ENCODE measurements around the gene TIMP1.

TIMP1 gene

GRCh38 chrX:47607091-47607490 lies 24.9 kb downstream of the TIMP1 start:
- Histone ChIP-seq H3K4me1 (ENCODE audit: control insufficient read depth, insufficient read depth, low read length) (peaks cover 14% of the 10 kb centered on the region), H3K4me3 (ENCODE audit: low read depth, low read length) (no peak overlapping the region), H3K9ac (ENCODE audit: low read length) (no peak overlapping the region), H3K9me3 (ENCODE audit: control insufficient read depth, insufficient read depth, low read depth, low read length) (peaks cover 10% of the 10 kb centered on the region; the same call in 1 of the 2 replicates), H3K27ac (ENCODE audit: low read depth, low read length) (no peak overlapping the region), H3K36me3 (ENCODE audit: control insufficient read depth, insufficient read depth, low read length) (no peaks in the 10 kb centered on the region), H3K27me3 (ENCODE audit: control insufficient read depth, insufficient read depth, low read length) (no peaks in the 10 kb centered on the region)

DNA sequence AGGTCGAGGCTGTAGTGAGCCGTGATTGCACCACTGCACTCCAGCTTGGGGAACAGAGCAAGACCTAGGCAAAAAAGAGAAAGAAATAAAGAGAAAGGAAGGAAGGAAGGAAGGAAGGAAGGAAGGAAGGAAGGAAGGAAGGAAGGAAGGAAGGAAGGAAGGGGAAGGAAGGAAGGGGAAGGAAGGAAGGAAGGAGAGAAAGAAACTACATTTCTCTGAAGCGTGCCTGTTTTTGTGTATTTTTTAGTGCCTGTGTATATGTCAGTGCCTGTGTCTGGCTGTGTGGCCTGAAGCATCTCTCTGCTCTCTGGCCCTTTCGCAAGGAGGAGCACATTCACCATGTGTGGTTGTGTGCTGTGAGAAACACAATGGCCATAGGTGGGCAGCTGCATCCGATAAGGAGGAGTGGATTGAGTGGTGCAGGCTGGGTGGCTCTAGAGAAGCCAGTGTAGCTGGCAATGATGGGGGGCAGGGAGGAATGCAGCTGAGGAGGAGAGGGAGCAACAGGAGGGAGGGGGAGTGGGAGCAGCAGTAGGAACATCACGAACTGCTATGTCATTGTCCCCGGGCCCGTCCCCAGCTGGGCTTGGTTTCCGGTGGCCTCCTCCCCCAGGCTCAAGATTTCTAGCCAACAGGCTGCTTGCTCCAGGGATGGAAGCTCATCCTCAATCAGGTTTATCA lies 26.0 kb downstream of the TIMP1 start:
- Histone ChIP-seq H3K9ac (ENCODE audit: low read length) (peak overlapping the region; percentile 47), H3K4me1 (ENCODE audit: control insufficient read depth, insufficient read depth, low read length) (peaks cover 14% of the 10 kb centered on the region), H3K4me3 (ENCODE audit: low read depth, low read length) (no peak overlapping the region), H3K27ac (ENCODE audit: low read depth, low read length) (no peak overlapping the region), H3K27me3 (ENCODE audit: control insufficient read depth, insufficient read depth, low read length) (no peaks in the 10 kb centered on the region), H3K9me3 (ENCODE audit: control insufficient read depth, insufficient read depth, low read depth, low read length) (peaks cover 18% of the 10 kb centered on the region; the same call in 1 of the 2 replicates), H3K36me3 (ENCODE audit: control insufficient read depth, insufficient read depth, low read length) (no peaks in the 10 kb centered on the region)

DNA sequence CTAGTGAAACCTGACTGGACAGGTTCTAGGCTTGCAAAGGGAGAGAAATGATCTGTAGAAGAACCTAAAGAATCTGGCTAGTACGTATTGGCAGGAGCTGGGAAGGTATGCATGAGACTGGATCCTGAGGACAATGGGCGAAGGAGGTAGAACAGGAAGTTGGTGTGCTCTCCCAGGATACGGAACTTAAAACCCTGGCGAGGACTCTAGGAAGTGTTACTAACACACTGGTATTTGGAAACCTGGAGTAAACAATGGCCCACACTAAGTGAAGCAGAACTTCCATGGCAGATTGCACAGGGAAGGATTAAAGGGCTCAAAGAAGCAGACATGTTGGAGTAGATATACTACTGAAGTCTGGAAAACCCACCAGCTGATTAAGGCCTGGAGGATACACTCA lies 28.3 kb downstream of the TIMP1 start:
- Histone ChIP-seq H3K27me3 (ENCODE audit: control insufficient read depth, insufficient read depth, low read length) (no peaks in the 10 kb centered on the region), H3K9ac (ENCODE audit: low read length) (no peak overlapping the region), H3K4me1 (ENCODE audit: control insufficient read depth, insufficient read depth, low read length) (peaks cover 14% of the 10 kb centered on the region), H3K9me3 (ENCODE audit: control insufficient read depth, insufficient read depth, low read depth, low read length) (peaks cover 23% of the 10 kb centered on the region; the same call in 1 of the 2 replicates), H3K36me3 (ENCODE audit: control insufficient read depth, insufficient read depth, low read length) (no peaks in the 10 kb centered on the region), H3K4me3 (ENCODE audit: low read depth, low read length) (no peak overlapping the region), H3K27ac (ENCODE audit: low read depth, low read length) (no peak overlapping the region)

- no peak overlapping the region for H3K27ac ChIP-seq (ENCODE audit: low read depth, low read length)
- H3K27me3 ChIP-seq (ENCODE audit: control insufficient read depth, insufficient read depth, low read length): no peaks in the 10 kb centered on the region
- H3K36me3 ChIP-seq (ENCODE audit: control insufficient read depth, insufficient read depth, low read length): no peaks in the 10 kb centered on the region
- H3K9me3 ChIP-seq (ENCODE audit: control insufficient read depth, insufficient read depth, low read depth, low read length): peaks cover 23% of the 10 kb centered on the region; the same call in 1 of the 2 replicates
- no peak overlapping the region for H3K9ac ChIP-seq (ENCODE audit: low read length)
- H3K4me1 ChIP-seq (ENCODE audit: control insufficient read depth, insufficient read depth, low read length): peaks cover 14% of the 10 kb centered on the region
- no peak overlapping the region for H3K4me3 ChIP-seq (ENCODE audit: low read depth, low read length)
Observed at GRCh38 chrX:47611489-47611888, 29.3 kb downstream of the TIMP1 start.

DNA sequence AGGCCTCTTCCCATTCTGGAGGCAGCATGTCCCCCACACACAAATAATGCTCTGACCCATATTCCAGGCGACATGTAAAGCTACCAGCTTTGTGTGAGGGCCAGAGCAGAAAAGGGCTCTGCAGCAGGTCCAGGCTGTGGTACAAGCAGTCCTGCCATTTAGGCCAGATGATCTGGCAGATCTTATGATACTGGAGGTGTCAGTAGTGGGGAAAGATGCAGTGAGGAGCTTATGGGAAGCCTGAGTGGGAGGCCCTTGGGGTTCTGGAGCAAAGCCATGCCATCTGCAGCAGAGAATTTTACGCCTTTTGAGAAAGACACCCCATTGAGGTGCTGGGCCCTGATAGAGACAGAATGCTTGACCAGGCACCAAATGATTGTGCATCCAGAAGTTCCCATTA lies 29.7 kb downstream of the TIMP1 start:
- H3K27me3 ChIP-seq (ENCODE audit: control insufficient read depth, insufficient read depth, low read length): no peaks in the 10 kb centered on the region
- no peak overlapping the region for H3K4me3 ChIP-seq (ENCODE audit: low read depth, low read length)
- no peaks in the 10 kb centered on the region for H3K36me3 ChIP-seq (ENCODE audit: control insufficient read depth, insufficient read depth, low read length)
- peaks cover 23% of the 10 kb centered on the region; the same call in 1 of the 2 replicates for H3K9me3 ChIP-seq (ENCODE audit: control insufficient read depth, insufficient read depth, low read depth, low read length)
- H3K4me1 ChIP-seq (ENCODE audit: control insufficient read depth, insufficient read depth, low read length): peaks cover 14% of the 10 kb centered on the region
- H3K9ac ChIP-seq (ENCODE audit: low read length): no peak overlapping the region
- H3K27ac ChIP-seq (ENCODE audit: low read depth, low read length): no peak overlapping the region

- H3K9me3 ChIP-seq (ENCODE audit: control insufficient read depth, insufficient read depth, low read depth, low read length): peaks cover 23% of the 10 kb centered on the region; the same call in 1 of the 2 replicates
- no peak overlapping the region for H3K27ac ChIP-seq (ENCODE audit: low read depth, low read length)
- H3K27me3 ChIP-seq (ENCODE audit: control insufficient read depth, insufficient read depth, low read length): no peaks in the 10 kb centered on the region; the same call in 1 of the 2 replicates
- H3K4me3 ChIP-seq (ENCODE audit: low read depth, low read length): no peak overlapping the region
- no peak overlapping the region for H3K9ac ChIP-seq (ENCODE audit: low read length)
- peaks cover 14% of the 10 kb centered on the region for H3K4me1 ChIP-seq (ENCODE audit: control insufficient read depth, insufficient read depth, low read length)
- H3K36me3 ChIP-seq (ENCODE audit: control insufficient read depth, insufficient read depth, low read length): no peaks in the 10 kb centered on the region
Observed at GRCh38 chrX:47612418-47612817, 30.2 kb downstream of the TIMP1 start.

- H3K9ac ChIP-seq (ENCODE audit: low read length): no peak overlapping the region
- H3K4me3 ChIP-seq (ENCODE audit: low read depth, low read length): no peak overlapping the region
- H3K27ac ChIP-seq (ENCODE audit: low read depth, low read length): no peak overlapping the region
- peaks cover 4% of the 10 kb centered on the region; the same call in 1 of the 2 replicates for H3K27me3 ChIP-seq (ENCODE audit: control insufficient read depth, insufficient read depth, low read length)
- peaks cover 12% of the 10 kb centered on the region for H3K4me1 ChIP-seq (ENCODE audit: control insufficient read depth, insufficient read depth, low read length)
- peaks cover 23% of the 10 kb centered on the region; the same call in 1 of the 2 replicates for H3K9me3 ChIP-seq (ENCODE audit: control insufficient read depth, insufficient read depth, low read depth, low read length)
- no peaks in the 10 kb centered on the region for H3K36me3 ChIP-seq (ENCODE audit: control insufficient read depth, insufficient read depth, low read length)
Observed at GRCh38 chrX:47613082-47613481, 30.8 kb downstream of the TIMP1 start.

DNA sequence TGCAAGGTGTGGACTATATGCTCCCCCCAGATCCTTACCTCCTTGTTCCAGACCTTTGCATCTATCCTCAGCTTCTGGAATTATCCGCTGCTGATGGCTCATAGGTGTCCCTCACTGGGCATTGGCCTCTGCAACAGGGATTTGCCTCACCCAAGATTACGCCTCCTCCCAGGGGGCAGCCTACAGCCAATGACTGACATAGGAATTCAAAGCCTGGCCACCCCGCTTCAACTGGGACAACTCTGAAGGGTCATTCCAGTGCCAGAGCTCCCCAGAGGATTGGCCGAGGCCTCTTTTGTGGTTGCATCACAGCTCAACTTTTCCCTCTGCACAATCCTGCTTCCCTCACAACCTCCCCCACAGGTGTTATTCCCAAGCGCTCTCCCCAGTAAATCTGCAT lies 32.4 kb downstream of the TIMP1 start:
- no peaks in the 10 kb centered on the region for H3K4me1 ChIP-seq (ENCODE audit: control insufficient read depth, insufficient read depth, low read length)
- peaks cover 16% of the 10 kb centered on the region for H3K27me3 ChIP-seq (ENCODE audit: control insufficient read depth, insufficient read depth, low read length)
- H3K27ac ChIP-seq (ENCODE audit: low read depth, low read length): no peak overlapping the region
- no peak overlapping the region for H3K4me3 ChIP-seq (ENCODE audit: low read depth, low read length)
- peaks cover 17% of the 10 kb centered on the region; the same call in 1 of the 2 replicates for H3K9me3 ChIP-seq (ENCODE audit: control insufficient read depth, insufficient read depth, low read depth, low read length)
- H3K36me3 ChIP-seq (ENCODE audit: control insufficient read depth, insufficient read depth, low read length): no peaks in the 10 kb centered on the region
- no peak overlapping the region for H3K9ac ChIP-seq (ENCODE audit: low read length)

GRCh38 chrX:47618923-47619485 lies 36.8 kb downstream of the TIMP1 start:
- H3K4me1 ChIP-seq (ENCODE audit: control insufficient read depth, insufficient read depth, low read length): peaks cover 2% of the 10 kb centered on the region; the same call in 1 of the 2 replicates
- peak overlapping the region; percentile 61 for H3K4me3 ChIP-seq (ENCODE audit: low read depth, low read length)
- peaks cover 45% of the 10 kb centered on the region for H3K27me3 ChIP-seq (ENCODE audit: control insufficient read depth, insufficient read depth, low read length)
- H3K27ac ChIP-seq (ENCODE audit: low read depth, low read length): no peak overlapping the region
- H3K36me3 ChIP-seq (ENCODE audit: control insufficient read depth, insufficient read depth, low read length): no peaks in the 10 kb centered on the region
- no peak overlapping the region for H3K9ac ChIP-seq (ENCODE audit: low read length)
- H3K9me3 ChIP-seq (ENCODE audit: control insufficient read depth, insufficient read depth, low read depth, low read length): peaks cover 1% of the 10 kb centered on the region; the same call in 1 of the 2 replicates

GRCh38 chrX:47619486-47620302 lies 37.5 kb downstream of the TIMP1 start, which contains the start of gene SYN1:
Gene SYN1, minus strand, starts transcription at chrX:47619857. Its CDS starts 129 bp downstream, at chrX:47619728.
- peaks cover 48% of the 10 kb centered on the region for H3K27me3 ChIP-seq (ENCODE audit: control insufficient read depth, insufficient read depth, low read length)
- peak within 1 kb of the TSS; percentile 61 for H3K4me3 ChIP-seq (ENCODE audit: low read depth, low read length)
- H3K27ac ChIP-seq (ENCODE audit: low read depth, low read length): no peak within 1 kb of the TSS
- H3K9me3 ChIP-seq (ENCODE audit: control insufficient read depth, insufficient read depth, low read depth, low read length): no peaks in the 10 kb centered on the region; the same call in 1 of the 2 replicates
- peaks cover 5% of the 10 kb centered on the region; the same call in 1 of the 2 replicates for H3K4me1 ChIP-seq (ENCODE audit: control insufficient read depth, insufficient read depth, low read length)
- no peak within 1 kb of the TSS for H3K9ac ChIP-seq (ENCODE audit: low read length)
- H3K36me3 ChIP-seq (ENCODE audit: control insufficient read depth, insufficient read depth, low read length): no peaks in the 10 kb centered on the region
